Stimulated activated naive B cell treated with anti-CD40 and anti-IgM and Interleukin-4, amounts not matched to agents 10 μg/mL and 1 μg/mL and 100 μg/mL, for 72 hours (primary cell): ENCODE data around the gene PLEKHG5.

Source experiments
- ATAC-seq, 2 donors: fragments of 150-1000 bp; cut with Tn5 transposase; replicated peaks; 2 replicates each; pipeline ENCODE4 v1.10.0; 2021; ENCODE audit warnings: moderate library complexity in 1 of 2
- DNase-seq: peaks from one replicate; pipeline ENCODE4 v3.0.0; 2021
- H3K27ac Mint-ChIP-seq: one replicate; pipeline ENCODE4 v1.8.0; 2022; ENCODE audit warnings: mild to moderate bottlenecking, mixed read lengths
- H3K27me3 Mint-ChIP-seq, 2 donors: one replicate each; pipeline ENCODE4 v1.8.0; 2022; ENCODE audit warnings: mixed read lengths in 2 of 2
- H3K36me3 Mint-ChIP-seq, 2 donors: one replicate each; pipeline ENCODE4 v1.8.0; 2022; ENCODE audit warnings: mixed read lengths in 2 of 2, mild to moderate bottlenecking in 1 of 2
- H3K4me1 Mint-ChIP-seq, 2 donors: one replicate each; pipeline ENCODE4 v1.8.0; 2022; ENCODE audit warnings: mixed read lengths in 2 of 2, mild to moderate bottlenecking in 1 of 2
- H3K4me3 Mint-ChIP-seq, 2 donors: one replicate each; pipeline ENCODE4 v1.8.0; 2022; ENCODE audit warnings: mild to moderate bottlenecking in 2 of 2, mixed read lengths in 2 of 2, moderate library complexity in 1 of 2
- H3K9me3 Mint-ChIP-seq, 2 donors: one replicate each; pipeline ENCODE4 v1.8.0; 2022; ENCODE audit warnings: mixed read lengths in 2 of 2, mild to moderate bottlenecking in 1 of 2

The PLEKHG5 gene

GRCh38 chr1:6472391-6472790 lies 19.1 kb downstream of the PLEKHG5 start:
- no peak overlapping the region for H3K4me3 Mint-ChIP-seq
- no peak overlapping the region for H3K27ac Mint-ChIP-seq
- ATAC-seq (no peak), DNase-seq (no peak)
- H3K9me3 Mint-ChIP-seq = no peaks in the 10 kb centered on the region
- peaks cover 6 to 9% of the 10 kb centered on the region in 2 donors for H3K4me1 Mint-ChIP-seq
- H3K36me3 Mint-ChIP-seq = no peaks in the 10 kb centered on the region
- H3K27me3 Mint-ChIP-seq = peaks cover 15 to 18% of the 10 kb centered on the region in 2 donors

GRCh38 chr1:6471970-6472368 lies 19.5 kb downstream of the PLEKHG5 start:
- no peak overlapping the region for H3K27ac Mint-ChIP-seq
- H3K27me3 Mint-ChIP-seq = peaks cover 18 to 22% of the 10 kb centered on the region in 2 donors
- no peaks in the 10 kb centered on the region for H3K36me3 Mint-ChIP-seq
- ATAC-seq = no peak
- DNase-seq = no peak
- H3K4me1 Mint-ChIP-seq = peaks cover 6 to 9% of the 10 kb centered on the region in 2 donors
- no peak overlapping the region for H3K4me3 Mint-ChIP-seq
- H3K9me3 Mint-ChIP-seq = no peaks in the 10 kb centered on the region

GRCh38 chr1:6471086-6471969 lies 20.1 kb downstream of the PLEKHG5 start:
- Mint-ChIP-seq H3K9me3 (no peaks in the 10 kb centered on the region), H3K27ac (no peak overlapping the region), H3K36me3 (no peaks in the 10 kb centered on the region), H3K4me1 (peaks cover 6 to 9% of the 10 kb centered on the region in 2 donors), H3K4me3 (no peak overlapping the region), H3K27me3 (peaks cover 20 to 27% of the 10 kb centered on the region in 2 donors)
- ATAC-seq = no peak
- DNase-seq = no peak

GRCh38 chr1:6470132-6471085 lies 21.1 kb downstream of the PLEKHG5 start:
- H3K27me3 Mint-ChIP-seq = peaks cover 15 to 25% of the 10 kb centered on the region in 2 donors
- no peak for ATAC-seq
- DNase-seq = no peak
- H3K36me3 Mint-ChIP-seq = no peaks in the 10 kb centered on the region
- H3K27ac Mint-ChIP-seq = no peak overlapping the region
- H3K4me1 Mint-ChIP-seq = peaks cover 1 to 2% of the 10 kb centered on the region in 2 donors
- no peak overlapping the region for H3K4me3 Mint-ChIP-seq
- H3K9me3 Mint-ChIP-seq = no peaks in the 10 kb centered on the region

GRCh38 chr1:6468729-6469461 lies 22.6 kb downstream of the PLEKHG5 start:
- H3K4me3 Mint-ChIP-seq = no peak overlapping the region

GRCh38 chr1:6467744-6468688 lies 23.5 kb downstream of the PLEKHG5 start:
- Mint-ChIP-seq H3K4me3 (no peak overlapping the region), H3K9me3 (no peaks in the 10 kb centered on the region), H3K36me3 (no peaks in the 10 kb centered on the region), H3K27me3 (peaks cover 25 to 42% of the 10 kb centered on the region in 2 donors), H3K4me1 (no peaks in the 10 kb centered on the region), H3K27ac (no peak overlapping the region)
- DNase-seq = no peak
- ATAC-seq = no peak

More at GRCh38 chr1:6468729-6469461, 22.6 kb downstream of the PLEKHG5 start:
- no peak for DNase-seq
- no peaks in the 10 kb centered on the region for H3K9me3 Mint-ChIP-seq
- H3K27me3 Mint-ChIP-seq = peaks cover 22 to 37% of the 10 kb centered on the region in 2 donors
- H3K4me1 Mint-ChIP-seq = no peaks in the 10 kb centered on the region
- H3K36me3 Mint-ChIP-seq = no peaks in the 10 kb centered on the region
- ATAC-seq = no peak
- H3K27ac Mint-ChIP-seq = no peak overlapping the region

GRCh38 chr1:6467224-6467623 lies 24.2 kb downstream of the PLEKHG5 start:
- Mint-ChIP-seq H3K27ac (no peak overlapping the region), H3K9me3 (no peaks in the 10 kb centered on the region), H3K27me3 (peaks cover 30 to 50% of the 10 kb centered on the region in 2 donors), H3K4me3 (no peak overlapping the region), H3K4me1 (no peaks in the 10 kb centered on the region), H3K36me3 (no peaks in the 10 kb centered on the region)
- ATAC-seq = no peak
- no peak for DNase-seq

GRCh38 chr1:6466751-6467150 lies 24.7 kb downstream of the PLEKHG5 start:
- no peaks in the 10 kb centered on the region for H3K36me3 Mint-ChIP-seq
- no peak for DNase-seq
- H3K27me3 Mint-ChIP-seq = peaks cover 32 to 54% of the 10 kb centered on the region in 2 donors
- H3K4me3 Mint-ChIP-seq = no peak overlapping the region
- no peak overlapping the region for H3K27ac Mint-ChIP-seq
- H3K4me1 Mint-ChIP-seq = no peaks in the 10 kb centered on the region
- H3K9me3 Mint-ChIP-seq = no peaks in the 10 kb centered on the region
- ATAC-seq = no peak

GRCh38 chr1:6466023-6466422 lies 25.4 kb downstream of the PLEKHG5 start, which contains the start of gene TNFRSF25:
Gene TNFRSF25, minus strand, starts transcription at chr1:6466173. Its CDS starts 66 bp downstream, at chr1:6466107.
- Mint-ChIP-seq H3K4me3 (no peak within 1 kb of the TSS), H3K9me3 (no peaks in the 10 kb centered on the region), H3K27me3 (peaks cover 33 to 62% of the 10 kb centered on the region in 2 donors), H3K27ac (no peak within 1 kb of the TSS), H3K36me3 (no peaks in the 10 kb centered on the region), H3K4me1 (peaks cover 0 to under 1% of the 10 kb centered on the region in 2 donors)
- DNase-seq = no peak
- peak; percentile 27 to 29 for ATAC-seq

- Mint-ChIP-seq H3K27ac (no peak overlapping the region), H3K27me3 (peaks cover 38 to 67% of the 10 kb centered on the region in 2 donors), H3K9me3 (no peaks in the 10 kb centered on the region), H3K4me3 (no peak overlapping the region), H3K4me1 (peaks cover 3 to 5% of the 10 kb centered on the region in 2 donors), H3K36me3 (no peaks in the 10 kb centered on the region)
- DNase-seq (no peak), ATAC-seq (no peak)
These were observed 25.9 kb downstream of the PLEKHG5 start for GRCh38 chr1:6465461-6466005.

GRCh38 chr1:6464915-6465314 lies 26.6 kb downstream of the PLEKHG5 start:
- DNase-seq (no peak), ATAC-seq (no peak)
- no peaks in the 10 kb centered on the region for H3K36me3 Mint-ChIP-seq
- H3K27ac Mint-ChIP-seq = no peak overlapping the region
- H3K4me3 Mint-ChIP-seq = no peak overlapping the region
- H3K9me3 Mint-ChIP-seq = no peaks in the 10 kb centered on the region
- H3K27me3 Mint-ChIP-seq = peaks cover 44 to 73% of the 10 kb centered on the region in 2 donors
- H3K4me1 Mint-ChIP-seq = peaks cover 5 to 10% of the 10 kb centered on the region in 2 donors

- DNase-seq (no peak), ATAC-seq (no peak)
- Mint-ChIP-seq H3K36me3 (no peaks in the 10 kb centered on the region), H3K4me3 (no peak overlapping the region), H3K27ac (no peak overlapping the region), H3K4me1 (peaks cover 9 to 14% of the 10 kb centered on the region in 2 donors), H3K9me3 (no peaks in the 10 kb centered on the region), H3K27me3 (peaks cover 48 to 77% of the 10 kb centered on the region in 2 donors)
These were observed 27.0 kb downstream of the PLEKHG5 start for GRCh38 chr1:6464514-6464836.

- no peak for DNase-seq
- no peak overlapping the region for H3K4me3 Mint-ChIP-seq
- H3K27ac Mint-ChIP-seq = no peak overlapping the region
- ATAC-seq = no peak
- H3K27me3 Mint-ChIP-seq = peaks cover 51 to 77% of the 10 kb centered on the region in 2 donors
- peaks cover 10 to 16% of the 10 kb centered on the region in 2 donors for H3K4me1 Mint-ChIP-seq
- H3K36me3 Mint-ChIP-seq = no peaks in the 10 kb centered on the region
- no peaks in the 10 kb centered on the region for H3K9me3 Mint-ChIP-seq
These were observed 28.4 kb downstream of the PLEKHG5 start for GRCh38 chr1:6463120-6463412.
